GM23338 (cell line): ENCODE results near the gene CROCC2. TPM values are rescaled to one million over a fixed set of nuclear protein-coding genes. Genes with fewer than 3 reads are reported as not detected.

Experiments used
- ATAC-seq: fragments of 200-7000 bp; cut with Tn5 transposase; 3 replicates; pipeline ENCODE4 v1.9.1; 2020
- DNase-seq: peaks from one replicate; pipeline ENCODE4 v3.0.0-alpha.2; 2015; ENCODE audit warnings: low spot score
- H2AFZ ChIP-seq: fragments of 200-600 bp; sonication (generic); 2 replicates; pipeline ENCODE4 v1.8.0; 2016; ENCODE audit warnings: antibody characterized with exemption, mild to moderate bottlenecking, moderate library complexity
- H3F3A ChIP-seq: fragments of 200-600 bp; sonication (generic); replicated peaks from 2 replicates; pipeline ENCODE4 v1.8.0; 2017; ENCODE audit warnings: antibody characterized with exemption, mixed run types, low read depth
- H3K27ac ChIP-seq: fragments of 200-600 bp; sonication (generic); 2 replicates; pipeline ENCODE4 v1.6.1; 2016; ENCODE audit warnings: low read depth
- H3K27me3 ChIP-seq: fragments of 200-600 bp; sonication (generic); 2 replicates; pipeline ENCODE4 v1.8.0; 2016; ENCODE audit warnings: mild to moderate bottlenecking, mixed run types, moderate library complexity; ENCODE audit not compliant: insufficient read depth
- H3K36me3 ChIP-seq: fragments of 200-600 bp; sonication (generic); 2 replicates; pipeline ENCODE4 v1.8.0; 2016; ENCODE audit warnings: mild to moderate bottlenecking; ENCODE audit not compliant: insufficient read depth
- H3K4me1 ChIP-seq: fragments of 200-600 bp; sonication (generic); 2 replicates; pipeline ENCODE4 v1.8.0; 2016; ENCODE audit warnings: mild to moderate bottlenecking, moderate library complexity; ENCODE audit not compliant: insufficient read depth
- H3K4me2 ChIP-seq: fragments of 200-600 bp; sonication (generic); 2 replicates; pipeline ENCODE4 v1.7.1; 2017; ENCODE audit warnings: mixed run types
- H3K4me3 ChIP-seq: fragments of 200-600 bp; sonication (generic); 2 replicates; pipeline ENCODE4 v1.6.1; 2016; ENCODE audit warnings: mixed run types
- H3K79me2 ChIP-seq: fragments of 200-600 bp; sonication (generic); replicated peaks from 2 replicates; pipeline ENCODE4 v1.8.0; 2017; ENCODE audit warnings: mild to moderate bottlenecking; ENCODE audit not compliant: insufficient read depth
- H3K9me2 ChIP-seq: fragments of 200-600 bp; sonication (generic); 2 replicates; pipeline ENCODE4 v1.8.0; 2017; ENCODE audit not compliant: insufficient read depth
- H4K20me1 ChIP-seq: fragments of 200-600 bp; sonication (generic); replicated peaks from 2 replicates; pipeline ENCODE4 v1.8.0; 2017; ENCODE audit warnings: mild to moderate bottlenecking; ENCODE audit not compliant: insufficient read depth
- H3K27ac Mint-ChIP-seq: 2 replicates; pipeline ENCODE4 v1.8.0; 2020; ENCODE audit warnings: inconsistent platforms, mild to moderate bottlenecking, moderate library complexity, mixed read lengths
- H3K27me3 Mint-ChIP-seq: 3 replicates; pipeline ENCODE4 v1.8.0; 2022; ENCODE audit warnings: low read depth, mild to moderate bottlenecking, moderate library complexity, mixed read lengths, inconsistent platforms; ENCODE audit not compliant: insufficient read depth, poor library complexity
- H3K36me3 Mint-ChIP-seq: 3 replicates; pipeline ENCODE4 v1.8.0; 2021; ENCODE audit warnings: low read depth, mild to moderate bottlenecking, inconsistent platforms, moderate library complexity, mixed read lengths
- H3K4me1 Mint-ChIP-seq: 3 replicates; pipeline ENCODE4 v1.8.0; 2020; ENCODE audit warnings: mild to moderate bottlenecking, inconsistent platforms, mixed read lengths
- H3K4me3 Mint-ChIP-seq: 3 replicates; pipeline ENCODE4 v1.8.0; 2021; ENCODE audit warnings: moderate library complexity, mild to moderate bottlenecking, inconsistent platforms, mixed read lengths
- H3K9me3 Mint-ChIP-seq: 3 replicates; pipeline ENCODE4 v1.8.0; 2020; ENCODE audit warnings: moderate library complexity, mild to moderate bottlenecking, inconsistent platforms, mixed read lengths
- CREB1 ChIP-seq: fragments of 250-450 bp; sonication (Bioruptor Pico); IDR thresholded peaks from 2 replicates; pipeline ENCODE4 v1.5.0; 2020; ENCODE audit warnings: low read depth, mild to moderate bottlenecking, moderate library complexity
- CTCF ChIP-seq, 2 experiments: fragments of 200-600 bp in 1 of 2; sonication (generic) in 1 of 2; conservative IDR thresholded peaks; 2 replicates each; pipeline versions ENCODE4 v1.5.1 to v1.6.1; 2016 to 2017; ENCODE audit warnings: antibody characterized with exemption in 2 of 2, low read depth in 2 of 2, mild to moderate bottlenecking in 2 of 2, moderate library complexity in 1 of 2
- ETS1 ChIP-seq: IDR thresholded peaks from 2 replicates; pipeline ENCODE4 v1.6.1; 2016; ENCODE audit warnings: antibody characterized with exemption
- JUNB ChIP-seq: IDR thresholded peaks from one replicate; pipeline ENCODE4 v1.6.1; 2016; ENCODE audit warnings: antibody characterized with exemption; ENCODE audit not compliant: unreplicated experiment
- NANOG ChIP-seq: IDR thresholded peaks from 2 replicates; pipeline ENCODE4 v1.6.1; 2016; ENCODE audit warnings: antibody characterized with exemption, borderline replicate concordance
- REST ChIP-seq: IDR thresholded peaks from one replicate; pipeline ENCODE4 v1.6.1; 2018; ENCODE audit warnings: antibody characterized with exemption; ENCODE audit not compliant: unreplicated experiment
- STAT1 ChIP-seq: IDR thresholded peaks from one replicate; pipeline ENCODE4 v1.6.1; 2016; ENCODE audit warnings: antibody characterized with exemption; ENCODE audit not compliant: unreplicated experiment
- ZNF114 ChIP-seq: fragments of 250-450 bp; sonication (Bioruptor Pico); IDR thresholded peaks from 2 replicates; pipeline ENCODE4 v1.5.0; 2020; ENCODE audit warnings: mild to moderate bottlenecking, moderate library complexity
- polyA plus RNA-seq: library from polyadenylated mRNA; unstranded; fragments of >200 nt; fragmentation: Nextera tagmentation; extraction: Ambion mirVana; gene quantifications from 2 replicates; pipeline ENCODE4 v1.2.1, GENCODE V29; 2016
- total RNA-seq: library from RNA; depleted of rRNA; stranded (reverse); fragments of >200 nt; shearing (Covaris generic); gene quantifications from 2 replicates; pipeline ENCODE4 v1.2.3, GENCODE V29; 2014

The CROCC2 gene
- total and polyA plus RNA-seq, 2 experiments from 2014 or later, result not detected

GRCh38 chr2:240919786-240920782 is 13.9 kb downstream of the CROCC2 start:
- Histone ChIP-seq H3K36me3 (no peaks in the 10 kb centered on the region), H2AFZ (no peak overlapping the region), H3K27me3 (peaks cover 5% of the 10 kb centered on the region; the same call in 1 of the 2 replicates), H3F3A (no peaks in the 10 kb centered on the region), H3K4me1 (no peaks in the 10 kb centered on the region; the same call in 1 of the 2 replicates), H3K4me2 (no peak overlapping the region), H3K4me3 (no peak overlapping the region), H4K20me1 (no peaks in the 10 kb centered on the region), H3K9me2 (no peaks in the 10 kb centered on the region), H3K79me2 (no peaks in the 10 kb centered on the region), H3K27ac (no peak overlapping the region)
- DNase-seq, result no peak
- Mint-ChIP-seq H3K27ac (no peak overlapping the region), H3K36me3 (no peaks in the 10 kb centered on the region), H3K9me3 (no peaks in the 10 kb centered on the region), H3K4me3 (no peak overlapping the region), H3K27me3 (peaks cover 4% of the 10 kb centered on the region), H3K4me1 (0 out of 3 replicates have a peak, but pooled peaks cover 4% of the 10 kb centered on the region)
- TF ChIP-seq STAT1 (no peak), CTCF (conservative IDR thresholded peaks at IDR 0.05; ENCODE audit: low read depth in 2 of 2) (no peak), NANOG (no peak), REST (no peak), ZNF114 (CRISPR knock-in tag) (no peak), ETS1 (no peak), CREB1 (CRISPR knock-in tag) (no peak), JUNB (no peak)
- no peak for ATAC-seq
